GM18511 (cell line): Measurements from ENCODE around the gene NKX1-2.
"Not testable (repeated sequence)": the region's sequence is repeated elsewhere in the genome, so short reads cannot be mapped to it uniquely, and the experiment has no call there.

Experiments
- ATAC-seq: cut with Tn5 transposase; IDR thresholded peaks from one replicate; pipeline ENCODE4 v1.9.1; 2021; ENCODE audit warnings: mild to moderate bottlenecking, moderate library complexity; ENCODE audit not compliant: unreplicated experiment

NKX1-2 gene

DNA sequence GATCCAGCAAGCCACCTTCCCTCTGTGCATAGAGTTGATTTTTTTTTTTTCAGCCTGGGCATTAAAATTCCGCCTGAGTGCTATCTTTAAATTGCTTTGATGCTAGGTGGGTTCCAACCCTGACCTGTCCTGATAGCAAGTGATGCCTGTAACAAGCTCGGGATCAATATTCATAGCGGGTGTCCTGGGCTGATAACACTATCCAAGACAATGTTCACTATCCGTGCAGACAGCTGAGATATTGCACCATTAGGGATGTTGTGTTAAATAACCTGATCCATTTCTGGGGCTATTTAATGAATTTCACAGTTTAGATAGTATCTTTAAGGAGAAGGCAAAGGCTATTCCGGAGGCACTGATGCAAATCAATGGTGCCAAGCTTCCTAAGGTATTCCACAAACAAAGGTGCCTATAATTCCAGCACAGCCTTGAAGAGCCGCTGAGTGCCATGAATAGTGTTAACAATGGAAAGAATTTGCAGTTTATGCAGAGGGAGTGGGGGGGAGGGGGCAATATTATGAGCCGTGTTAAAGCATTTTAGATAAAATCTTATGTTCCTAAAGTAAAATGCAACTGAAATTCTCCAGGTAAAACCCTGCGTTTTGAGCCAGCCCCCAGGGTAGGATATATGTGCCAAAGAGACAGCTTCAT lies 4.2 kb upstream of the NKX1-2 start:
- ATAC-seq, result no peak

DNA sequence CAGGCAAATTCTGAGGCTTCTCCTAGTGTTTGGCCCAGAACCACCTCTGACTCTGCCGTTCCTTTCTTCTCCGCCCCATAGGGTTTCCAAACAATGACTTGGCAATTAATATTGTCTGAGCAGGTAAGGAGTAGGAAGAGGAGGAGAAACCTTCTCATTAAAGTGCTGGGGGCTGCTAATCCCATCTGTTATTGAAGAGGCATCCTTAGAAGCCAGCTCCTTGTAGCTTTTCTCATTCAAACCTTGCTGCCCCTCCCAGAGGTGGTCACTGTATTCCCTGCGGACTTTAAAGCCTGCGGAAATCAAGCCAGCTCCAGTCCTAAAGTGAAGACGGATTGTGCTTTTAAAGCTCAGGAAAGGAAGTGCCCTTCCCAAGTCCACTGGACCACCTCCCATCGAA lies 1.4 kb upstream of the NKX1-2 start:
- ATAC-seq, result no peak

DNA sequence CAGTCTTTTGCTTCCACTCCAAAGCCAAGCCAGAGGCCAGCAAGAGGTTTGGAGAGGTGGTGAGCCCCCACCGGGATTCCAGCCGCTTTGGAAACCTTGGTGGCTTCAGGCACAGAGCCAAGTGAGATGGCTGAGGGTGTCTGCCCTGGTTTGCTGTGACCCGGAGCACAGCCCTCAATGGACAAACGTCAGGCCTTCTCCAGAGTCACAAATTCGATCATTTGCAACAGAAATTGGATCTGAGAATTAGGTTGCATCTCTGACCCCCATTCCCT lies 885 bp upstream of the NKX1-2 start:
- ATAC-seq, result no peak

DNA sequence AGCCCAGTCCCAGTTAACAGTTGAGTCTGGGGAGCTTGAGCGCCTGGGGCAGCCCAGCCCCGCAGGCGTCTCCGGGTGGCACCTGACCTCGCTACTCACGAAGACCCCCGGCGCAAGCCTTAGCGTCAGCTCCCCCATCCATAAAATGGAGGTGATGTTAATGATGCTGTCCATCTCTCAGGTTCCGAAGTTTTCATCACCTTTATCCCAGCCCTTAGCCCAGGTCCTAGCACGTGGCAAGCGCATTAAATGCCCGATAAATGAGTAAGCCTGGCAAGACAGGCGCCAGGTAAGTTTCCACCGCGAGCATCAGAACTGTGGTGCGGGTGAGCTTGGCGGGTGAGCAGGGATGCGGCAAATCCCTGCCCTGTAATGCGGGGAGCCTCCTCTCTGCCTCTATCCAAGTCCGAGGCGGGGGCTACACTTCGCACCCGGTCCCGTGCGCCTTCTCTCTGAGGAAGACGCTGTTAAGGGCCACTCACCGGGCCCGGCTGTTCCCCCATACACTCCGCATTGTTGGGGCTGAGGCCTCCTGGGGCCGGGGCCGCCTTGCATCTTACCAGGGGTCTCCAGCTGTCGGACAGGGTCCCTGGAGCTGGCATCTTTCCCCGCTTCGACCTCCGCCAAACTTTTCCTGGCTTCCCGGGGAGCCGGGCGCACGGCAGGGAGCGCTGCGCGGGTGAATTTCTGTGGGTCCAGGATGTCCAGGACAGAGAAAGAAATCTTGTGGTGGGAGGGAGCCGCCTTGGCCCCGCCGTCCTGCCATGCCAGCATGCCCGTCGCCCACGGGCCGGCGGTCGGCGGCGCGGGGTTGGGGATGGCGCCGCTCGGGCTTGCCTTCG lies 444 bp downstream of the NKX1-2 start:
- no peak for ATAC-seq

DNA sequence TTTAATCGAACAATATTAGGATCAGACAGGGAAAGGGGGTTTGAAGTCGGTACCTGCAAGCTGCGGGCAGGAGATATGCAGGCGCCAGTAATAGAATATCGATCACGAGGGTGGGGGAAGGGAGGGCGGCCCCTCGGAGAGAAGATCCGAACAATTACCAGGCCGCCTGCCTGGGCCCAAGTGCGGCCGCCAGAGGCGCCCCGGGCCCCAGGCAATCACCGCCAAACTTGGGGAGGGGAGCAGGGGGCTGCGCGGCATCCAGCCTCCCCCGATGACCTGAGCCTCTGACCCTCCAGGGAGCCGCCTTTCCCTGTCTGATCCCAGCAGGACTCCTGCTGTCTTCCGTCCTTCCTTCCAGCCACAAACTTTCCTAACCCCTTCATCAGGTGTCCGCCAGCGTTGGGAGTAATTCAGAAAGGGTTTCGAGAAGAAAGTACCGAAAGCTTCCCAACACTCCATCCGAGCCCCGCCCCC lies 1.1 kb downstream of the NKX1-2 start:
- no peak for ATAC-seq

DNA sequence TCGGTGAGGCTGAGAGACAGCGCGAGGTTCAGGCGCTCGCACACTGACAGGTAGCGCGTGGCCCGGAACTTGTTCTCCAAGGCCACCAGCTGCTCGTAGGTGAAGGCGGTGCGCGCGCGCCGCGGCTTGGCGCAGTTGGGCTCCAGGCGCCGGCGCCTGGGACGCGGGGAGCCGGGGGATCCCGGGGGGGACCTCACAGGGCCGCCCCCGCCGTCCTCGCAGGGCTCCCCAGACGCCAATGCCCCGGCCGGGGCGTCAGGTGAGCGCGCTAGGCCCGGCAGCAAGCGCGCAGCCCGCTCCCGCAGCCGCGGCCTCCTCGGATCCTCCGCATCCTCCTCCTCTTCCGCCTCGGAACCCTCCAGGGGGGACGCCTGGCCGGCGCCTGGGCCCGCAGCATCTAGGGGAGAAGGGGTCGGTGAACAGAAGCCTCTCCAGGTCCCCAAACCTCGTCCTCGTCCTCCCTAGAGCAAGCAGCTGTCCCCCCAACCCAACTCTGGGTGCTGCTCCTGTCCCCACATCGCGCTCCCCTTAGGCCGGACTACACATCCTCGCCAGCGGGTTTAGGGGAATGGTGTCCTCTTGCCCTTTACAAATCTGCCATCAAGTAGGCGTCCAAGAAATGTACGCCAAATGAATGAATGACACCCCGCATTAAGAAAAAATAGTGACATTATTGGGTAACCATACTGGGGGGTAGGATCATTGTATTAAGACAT lies 1.9 kb downstream of the NKX1-2 start:
- no peak for ATAC-seq

DNA sequence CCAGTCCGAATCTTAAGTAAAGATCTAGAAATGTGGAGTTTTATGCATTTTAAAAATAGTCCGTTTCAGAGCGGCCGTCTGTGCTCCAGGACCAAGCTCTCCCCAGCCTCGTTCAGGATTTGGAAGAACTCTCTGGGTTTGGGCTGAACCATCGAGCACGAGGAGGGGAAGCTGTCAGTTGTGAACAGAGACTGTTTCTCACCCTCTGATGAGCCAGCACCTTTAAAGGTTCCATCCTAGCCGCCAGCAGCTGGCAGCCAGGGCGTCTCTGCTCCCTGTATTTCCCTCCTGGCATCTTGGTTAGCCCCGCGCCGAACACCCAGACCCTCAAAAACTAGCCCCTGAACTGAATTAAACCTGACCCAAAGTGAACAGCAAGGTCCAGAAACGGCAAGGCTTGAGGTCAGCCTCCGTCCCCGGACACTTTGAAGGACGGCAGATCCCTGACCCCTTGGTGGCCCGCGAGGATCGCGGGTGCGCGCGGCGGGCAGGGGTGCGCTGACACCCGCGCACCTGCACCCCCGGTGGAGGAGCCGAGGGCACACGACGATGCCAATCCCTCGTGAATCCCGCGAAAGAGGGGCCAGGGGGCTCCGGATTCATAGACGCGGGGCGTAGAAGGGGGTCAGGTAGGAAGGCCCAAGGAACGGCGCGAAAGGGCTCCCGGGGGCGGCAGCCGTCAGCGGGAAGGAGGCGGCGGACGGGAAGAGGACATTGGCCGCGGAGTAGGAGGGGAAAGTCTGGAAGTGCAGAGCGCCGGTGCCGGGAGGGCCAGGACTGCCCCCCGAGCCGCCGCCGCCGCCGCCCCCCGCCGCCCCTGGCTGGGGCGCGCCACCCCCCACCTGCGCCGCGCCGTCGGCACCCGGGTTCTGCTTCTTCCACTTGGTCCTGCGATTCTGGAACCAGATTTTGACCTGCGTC lies 2.7 kb downstream of the NKX1-2 start:
- no peak for ATAC-seq

DNA sequence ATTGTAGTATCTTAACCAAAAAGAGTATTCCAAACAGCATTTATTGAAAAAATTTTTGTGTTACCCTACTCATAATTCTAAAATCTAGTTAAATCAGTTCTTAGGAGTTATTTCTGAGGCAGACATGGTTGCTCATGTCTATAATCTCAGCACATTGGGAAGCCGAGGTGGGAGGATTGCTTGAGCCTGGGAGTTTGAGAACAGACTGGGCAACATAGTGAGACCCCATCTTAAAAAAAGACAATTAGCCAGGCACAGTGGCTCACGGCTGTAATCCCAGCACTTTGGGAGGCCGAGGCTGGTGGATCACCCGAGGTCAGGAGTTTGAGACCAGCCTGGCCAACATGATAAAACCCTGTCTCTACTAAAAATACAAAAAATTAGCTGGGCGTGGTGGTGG lies 8.1 kb downstream of the NKX1-2 start:
- not testable (repeated sequence) for ATAC-seq

DNA sequence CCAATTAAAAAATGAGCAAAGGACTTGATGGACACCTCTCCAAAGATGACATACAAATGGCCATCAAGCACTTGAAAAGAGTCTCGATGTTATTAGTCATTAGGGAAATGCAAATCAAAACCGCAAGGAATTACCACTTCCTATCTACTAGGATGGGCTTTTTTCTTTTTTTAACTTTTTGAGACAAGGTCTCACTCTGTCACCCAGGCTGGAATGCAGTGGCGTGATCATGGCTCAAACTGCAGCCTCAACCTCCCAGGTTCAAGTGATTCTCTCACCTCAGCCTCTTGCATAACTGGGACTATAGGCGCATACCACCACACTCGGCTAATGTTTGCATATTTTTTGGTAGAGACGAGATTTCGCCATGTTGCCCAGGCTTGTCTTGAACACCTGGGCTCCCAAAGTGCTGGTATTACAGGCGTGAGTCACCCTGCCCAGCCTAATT lies 13.6 kb downstream of the NKX1-2 start:
- peak; percentile 90 for ATAC-seq

DNA sequence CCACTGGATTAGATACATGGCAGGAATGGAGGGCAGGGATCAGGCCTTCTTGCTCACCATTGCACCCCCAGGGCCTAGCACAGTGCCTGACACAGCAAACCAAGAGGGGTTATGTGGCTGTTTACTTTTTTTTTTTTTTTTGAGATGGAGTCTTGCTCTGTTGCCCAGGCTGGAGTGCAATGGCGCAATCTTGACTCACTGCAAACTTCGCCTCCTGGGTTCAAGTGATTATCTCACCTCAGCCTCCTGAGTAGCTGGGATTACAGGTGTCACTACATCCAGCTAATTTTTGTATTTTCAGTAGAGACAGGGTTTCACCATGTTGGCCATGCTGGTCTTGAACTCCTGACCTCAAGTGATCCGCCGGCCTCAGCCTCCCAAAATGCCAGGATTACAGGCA lies 14.2 kb downstream of the NKX1-2 start:
- ATAC-seq, result not testable (repeated sequence)

DNA sequence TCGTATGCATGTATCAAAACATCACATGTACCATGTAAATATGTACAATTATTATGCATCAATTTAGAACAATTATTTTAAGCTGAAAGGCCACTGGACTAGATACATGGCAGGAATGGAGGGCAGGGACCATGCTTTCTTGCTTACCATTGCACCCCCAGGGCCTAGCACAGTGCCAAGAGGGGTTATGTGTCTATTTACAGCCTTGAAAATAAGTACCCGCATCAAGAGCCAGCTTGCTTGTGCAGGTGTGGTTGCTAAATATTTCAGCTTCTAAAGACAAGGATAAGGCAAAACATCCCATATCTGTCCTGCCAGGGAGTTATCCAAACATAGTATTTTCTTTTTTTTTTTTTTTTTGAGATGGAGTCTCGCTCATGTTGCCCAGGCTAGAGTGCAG lies 16.4 kb downstream of the NKX1-2 start:
- no peak for ATAC-seq

DNA sequence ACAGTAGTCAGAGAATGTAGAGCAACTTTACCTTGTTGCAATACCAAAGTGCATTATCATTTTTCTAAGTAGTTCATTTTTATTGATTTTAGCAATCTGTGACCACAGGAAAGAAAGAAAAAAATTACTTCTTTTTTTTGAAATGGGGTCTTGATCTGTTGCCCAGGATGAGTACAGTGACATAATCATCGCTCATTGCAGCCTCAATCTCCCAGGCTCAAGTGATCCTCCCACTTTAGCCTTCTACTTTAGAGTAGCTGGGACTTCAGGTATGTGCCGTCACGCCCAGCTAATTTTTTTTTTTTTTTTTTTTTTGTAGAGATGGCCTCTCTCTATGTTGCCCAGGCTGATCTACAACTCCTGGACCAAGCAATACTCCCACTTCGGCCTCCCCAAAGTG lies 19.8 kb downstream of the NKX1-2 start:
- ATAC-seq, result no peak

DNA sequence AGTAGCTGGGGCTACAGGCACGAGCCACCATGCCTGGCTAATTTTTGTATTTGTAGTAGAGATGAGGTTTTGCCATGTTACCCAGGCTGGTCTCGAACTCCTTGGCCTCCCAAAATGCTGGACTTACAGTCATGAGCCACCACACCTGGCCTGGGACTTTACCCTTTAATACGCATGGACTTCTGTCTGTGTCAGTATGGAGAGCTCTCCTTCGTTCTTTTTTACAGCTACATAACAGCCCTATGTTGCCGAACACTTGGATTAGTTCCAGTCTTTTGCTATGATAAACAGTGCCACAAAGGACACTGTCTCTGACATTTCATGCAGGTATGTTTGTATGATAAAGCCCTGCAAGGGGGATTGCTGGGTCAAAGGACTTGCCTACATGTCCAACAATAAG lies 20.3 kb downstream of the NKX1-2 start:
- ATAC-seq, result no peak

DNA sequence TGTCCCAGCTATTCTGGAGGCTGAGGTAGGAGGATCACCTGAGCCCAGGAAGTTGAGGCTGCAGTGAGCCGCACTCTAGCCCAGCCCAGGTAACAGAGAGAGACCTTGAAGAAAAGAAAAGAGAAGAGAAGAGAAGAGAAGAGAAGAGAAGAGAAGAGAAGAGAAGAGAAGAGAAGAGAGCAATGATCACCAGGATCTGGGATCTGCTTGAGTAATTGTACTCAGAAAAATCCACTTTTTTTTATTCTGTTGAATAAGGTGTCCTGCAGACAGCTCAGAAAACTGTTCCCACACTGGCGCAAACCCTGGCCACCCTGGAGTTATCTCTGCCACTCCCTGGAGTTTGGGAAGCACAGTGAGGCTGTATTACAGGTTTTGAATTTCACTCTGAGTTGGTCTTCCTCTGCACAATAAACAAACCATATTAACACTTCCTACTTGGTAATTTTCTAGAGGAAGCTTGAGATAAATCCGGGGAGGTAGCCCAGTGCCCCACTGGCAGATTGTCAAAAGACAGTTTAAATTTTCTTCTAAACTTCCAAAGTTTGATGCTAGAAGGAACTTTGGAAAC lies 21.5 kb downstream of the NKX1-2 start:
- ATAC-seq, result no peak

DNA sequence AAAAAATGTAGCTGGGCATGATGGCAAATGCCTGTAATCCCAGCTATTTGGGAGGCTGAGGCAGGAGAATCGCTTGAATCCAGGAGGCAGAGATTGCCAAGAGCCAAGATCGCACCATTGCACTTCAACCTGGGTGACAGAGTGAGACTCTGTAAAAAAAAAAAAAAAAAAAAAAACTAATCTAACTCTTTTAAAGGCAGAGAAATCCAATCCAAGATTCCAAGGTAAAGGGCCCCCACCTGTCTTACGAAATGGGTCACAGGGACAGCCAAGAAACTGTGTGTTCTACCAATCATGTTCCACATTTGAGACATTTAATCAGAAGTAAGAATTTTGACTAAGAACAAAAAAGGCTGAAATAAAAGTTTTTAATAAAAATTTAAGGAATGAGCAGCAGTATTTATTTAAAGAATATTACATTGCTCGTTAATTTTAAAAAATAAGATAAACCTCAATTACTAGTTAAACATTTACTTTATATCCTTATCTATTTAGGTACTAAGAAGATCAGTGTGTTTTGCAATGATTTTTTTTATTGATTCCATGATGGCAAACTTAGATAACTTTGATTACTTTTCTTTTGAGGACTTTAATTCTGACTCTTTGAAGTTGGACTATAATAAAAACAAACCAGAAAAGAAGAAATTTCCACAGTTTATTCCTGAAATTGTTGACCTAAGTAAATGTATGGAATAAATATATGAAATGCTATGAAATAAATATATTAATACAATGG lies 24.4 kb downstream of the NKX1-2 start:
- no peak for ATAC-seq

DNA sequence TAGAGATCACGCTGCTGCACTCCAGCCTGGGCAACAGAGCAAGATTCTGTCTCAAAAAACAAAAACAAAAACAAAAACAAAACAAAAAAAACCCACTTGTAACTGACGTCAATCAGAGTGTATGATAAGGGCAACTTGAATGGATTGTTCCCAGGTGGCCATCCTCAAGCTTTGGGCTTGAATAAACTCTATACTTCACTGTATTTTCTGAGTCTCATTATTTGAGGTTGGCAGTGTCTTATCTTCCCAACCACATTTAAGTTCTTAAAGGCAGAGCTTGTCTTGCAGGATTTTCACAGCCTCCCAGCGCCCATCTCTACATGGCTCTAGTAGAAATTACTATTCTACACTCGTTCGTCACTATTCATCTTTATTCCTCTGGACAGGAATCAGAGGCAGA lies 26.0 kb downstream of the NKX1-2 start:
- ATAC-seq, result no peak

DNA sequence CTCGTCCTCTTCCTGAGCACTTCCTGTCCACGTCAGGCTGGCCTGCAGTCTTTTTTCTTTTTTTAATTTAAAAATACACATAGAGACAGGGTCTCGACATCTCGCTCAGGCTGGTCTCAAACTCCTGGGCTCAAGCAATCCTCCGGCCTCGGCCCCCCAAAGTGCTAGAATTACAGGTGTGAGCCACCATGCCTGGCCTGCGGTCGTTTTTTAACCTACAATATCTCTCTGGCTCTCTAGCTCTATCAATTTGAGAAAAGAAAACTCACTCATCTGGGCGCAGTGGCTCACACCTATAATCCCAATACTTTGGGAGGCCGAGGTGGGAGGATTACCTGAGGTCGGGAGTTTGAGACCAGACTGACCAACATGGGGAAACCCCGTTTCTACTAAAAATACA lies 27.1 kb downstream of the NKX1-2 start:
- no peak for ATAC-seq

DNA sequence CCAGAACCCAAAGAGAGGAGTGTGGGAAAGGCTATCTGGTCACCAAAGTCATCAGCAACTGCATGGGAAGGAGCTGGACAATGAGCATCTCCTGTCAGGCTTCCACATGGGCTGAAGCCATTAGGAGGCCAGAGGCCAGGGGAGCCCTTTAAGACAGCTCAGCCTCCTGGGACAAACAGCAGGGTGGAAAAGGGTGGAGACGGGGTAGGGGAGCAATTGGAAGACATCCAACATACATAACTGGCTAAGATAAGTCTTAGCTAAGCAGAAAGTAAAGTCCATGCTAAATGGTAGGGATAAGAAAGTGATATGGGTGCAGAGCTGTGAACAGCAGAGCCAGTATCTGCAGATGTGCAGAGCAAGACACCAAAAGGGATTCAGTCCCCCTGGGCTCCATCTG lies 29.6 kb downstream of the NKX1-2 start:
- no peak for ATAC-seq

DNA sequence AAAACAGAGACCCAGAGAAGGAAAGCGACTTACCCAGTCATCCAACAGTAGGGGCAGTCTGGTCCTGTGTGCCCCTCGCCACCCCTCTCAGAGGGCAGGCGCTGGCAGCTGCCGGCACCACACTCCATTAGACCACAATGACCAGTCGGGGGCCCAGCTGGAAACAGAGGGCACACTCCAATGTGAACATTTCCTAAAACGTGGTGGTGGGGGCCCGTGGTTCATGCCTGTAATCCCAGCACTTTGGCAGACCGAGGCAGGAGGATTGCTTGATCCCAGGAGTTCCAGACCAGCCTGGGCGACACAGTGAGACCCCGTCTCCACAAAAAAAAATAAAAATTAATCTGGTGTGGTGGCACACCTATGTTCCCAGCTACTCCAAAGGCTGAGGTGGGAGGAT lies 30.2 kb downstream of the NKX1-2 start:
- no peak for ATAC-seq
